GM21529 (cell line): ENCODE data around the gene AP5Z1.

ENCODE experiments used
- ATAC-seq: cut with Tn5 transposase; IDR thresholded peaks from one replicate; pipeline ENCODE4 v1.9.1; 2021; ENCODE audit not compliant: unreplicated experiment

The AP5Z1 gene

DNA sequence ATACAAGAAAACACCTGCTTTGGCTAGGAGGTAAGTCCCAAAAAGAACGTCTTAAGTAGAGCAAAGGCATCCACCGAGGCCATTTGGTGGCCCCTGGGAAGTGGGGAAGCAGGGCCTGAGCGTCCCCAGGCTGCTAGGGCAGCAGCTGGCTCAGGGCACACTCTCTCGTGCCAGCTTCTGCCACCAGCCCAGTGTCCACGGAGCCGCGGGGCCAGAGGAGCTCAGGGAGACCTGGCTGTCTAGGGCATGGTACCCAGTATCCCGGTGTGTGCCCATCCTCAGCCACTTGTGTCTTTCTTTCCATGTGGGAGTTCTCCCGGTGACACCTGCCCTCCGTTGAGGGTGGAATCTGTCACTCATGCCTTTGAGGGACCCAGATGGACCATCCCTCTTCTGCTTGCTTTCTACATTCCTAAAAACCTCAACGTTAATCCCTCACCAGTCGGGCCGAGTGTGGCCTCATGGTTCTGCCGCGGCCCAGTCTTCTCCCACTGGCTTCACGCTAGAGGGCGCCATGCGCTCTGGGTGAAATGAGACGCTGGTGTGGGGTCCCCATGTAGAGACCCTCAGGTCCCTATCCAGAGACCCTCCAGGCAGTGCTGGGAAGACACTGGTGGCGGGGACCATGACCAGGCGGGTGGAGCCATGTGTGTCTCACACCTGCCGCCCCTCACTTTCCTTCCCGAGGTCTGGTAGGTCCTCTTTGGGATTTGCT is 9.5 kb upstream of the AP5Z1 start:
- ATAC-seq: no peak

DNA sequence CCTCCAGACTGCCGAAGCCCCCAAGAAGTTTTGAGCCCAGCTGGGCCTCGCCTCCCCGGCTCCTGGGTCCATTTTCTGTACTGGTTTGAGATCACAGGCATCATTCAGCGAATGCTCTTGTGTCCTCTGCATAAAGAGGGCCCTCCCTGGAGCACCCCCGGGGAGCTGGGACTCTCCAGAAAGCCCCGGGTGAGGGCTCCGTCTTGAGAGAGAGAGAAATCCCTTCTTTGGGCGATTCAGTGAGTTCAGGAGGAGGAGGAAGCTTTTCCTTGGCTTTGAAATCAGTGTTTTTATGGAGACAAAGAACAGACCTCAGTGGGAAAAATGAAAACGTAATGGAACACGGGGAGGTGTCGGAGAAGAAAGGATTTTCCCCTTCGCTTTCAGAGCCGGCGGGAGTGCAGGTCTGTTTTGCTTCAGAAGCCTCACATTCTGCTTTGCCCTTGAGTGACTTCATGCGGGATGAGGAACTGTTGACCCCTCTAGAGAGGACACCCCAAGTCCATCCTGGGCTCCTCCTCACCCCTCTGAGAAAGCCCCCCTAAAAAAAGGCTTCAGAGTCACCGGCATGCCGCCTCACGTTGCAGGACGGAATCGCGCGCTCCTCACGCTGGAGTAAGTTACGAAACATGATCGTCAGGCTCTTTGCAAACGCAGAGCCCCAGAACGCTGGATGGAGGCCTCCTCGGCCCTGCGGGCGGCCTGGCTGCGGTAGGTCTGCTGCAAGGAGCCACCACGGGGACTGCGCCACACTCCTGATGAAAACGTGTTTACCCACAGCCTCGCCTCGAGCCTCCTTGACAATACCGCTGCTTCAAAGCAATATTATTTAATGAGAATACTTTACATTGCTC is 8.5 kb upstream of the AP5Z1 start:
- no peak for ATAC-seq

DNA sequence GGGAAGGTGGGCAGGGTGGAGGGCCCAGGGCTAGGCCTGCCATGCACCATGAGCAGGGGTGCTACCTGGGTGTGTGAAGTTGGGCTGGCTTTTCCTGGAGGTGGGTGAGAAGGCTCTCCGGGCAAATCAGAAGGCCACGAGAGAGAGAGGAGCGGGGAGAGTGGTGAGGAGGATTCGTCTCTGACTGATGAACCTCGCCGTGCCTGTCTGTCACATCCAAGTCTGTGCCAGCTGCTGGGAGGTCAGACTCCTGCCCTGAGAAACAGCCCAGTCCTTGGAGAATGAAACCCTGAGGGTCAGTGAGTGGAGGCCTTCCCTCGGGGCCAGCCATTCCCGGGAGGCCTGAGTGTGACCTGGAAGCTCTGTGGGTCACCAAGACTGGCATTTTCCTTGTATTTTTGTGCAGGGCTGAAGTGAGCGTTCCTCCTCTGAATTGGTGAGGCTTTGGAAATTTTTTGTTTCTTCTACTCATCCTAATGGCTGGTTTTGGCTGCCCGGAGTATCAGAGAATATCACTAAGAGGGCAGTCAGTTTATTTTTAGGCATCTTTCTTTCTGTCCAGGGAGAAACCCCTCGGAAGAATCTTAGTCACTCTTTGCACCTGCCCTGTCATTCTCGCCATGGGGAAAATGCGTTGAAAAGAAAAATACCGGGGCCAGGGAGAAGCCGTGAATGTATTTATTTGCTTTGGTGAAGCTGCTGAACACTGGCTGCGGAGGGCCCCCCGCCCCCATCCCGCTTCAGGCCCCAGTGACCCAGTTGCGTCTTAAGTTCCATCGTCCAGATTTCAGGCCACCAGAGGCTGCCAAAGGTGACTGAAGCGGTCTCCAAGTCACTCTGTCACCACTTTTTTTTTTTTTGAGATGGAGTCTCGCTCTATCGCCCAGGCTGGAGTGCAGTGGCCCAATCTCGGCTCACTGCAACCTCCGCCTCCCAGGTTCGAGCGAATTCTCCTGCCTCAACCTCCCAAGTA is 6.5 kb upstream of the AP5Z1 start:
- no peak for ATAC-seq

DNA sequence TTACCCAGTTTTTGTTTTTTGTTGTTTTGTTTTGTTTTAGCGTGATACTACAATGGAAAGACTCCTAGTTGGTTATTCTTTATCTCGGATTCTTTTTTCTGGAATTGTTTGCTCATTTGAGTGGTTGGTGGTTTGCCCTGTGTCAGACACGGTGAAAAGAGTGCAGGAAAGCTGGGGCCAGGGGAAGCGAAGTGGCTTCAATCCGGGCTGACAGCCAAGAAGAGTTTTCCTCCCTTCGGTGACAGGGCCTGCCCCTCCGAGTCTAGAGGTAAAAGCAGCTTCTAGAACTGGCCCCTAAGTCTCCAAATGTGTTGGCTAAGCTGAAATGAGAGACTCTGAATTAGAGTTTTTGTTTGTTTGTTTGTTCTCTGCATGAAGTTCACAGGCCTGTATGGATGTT is 5.7 kb upstream of the AP5Z1 start:
- no peak for ATAC-seq

DNA sequence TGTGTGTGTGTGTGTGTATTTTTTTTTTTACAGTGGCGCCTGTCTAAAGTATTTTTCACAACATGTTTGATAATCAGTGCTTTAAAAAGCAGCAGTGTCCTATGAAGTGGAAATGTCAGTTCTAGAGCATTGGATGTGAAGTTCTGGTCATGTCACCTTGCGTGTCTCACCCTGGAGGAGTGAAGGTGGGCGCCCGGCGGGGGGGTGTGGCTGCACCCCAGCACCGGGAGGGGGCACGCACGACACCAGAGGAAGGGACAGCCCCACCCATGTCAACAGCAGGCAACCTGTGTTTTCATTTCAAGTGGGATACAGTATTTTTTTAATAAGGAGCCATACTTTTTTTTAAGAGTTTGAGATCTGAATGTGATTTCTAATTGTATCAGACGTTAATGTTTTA is 4.5 kb upstream of the AP5Z1 start:
- ATAC-seq: no peak

DNA sequence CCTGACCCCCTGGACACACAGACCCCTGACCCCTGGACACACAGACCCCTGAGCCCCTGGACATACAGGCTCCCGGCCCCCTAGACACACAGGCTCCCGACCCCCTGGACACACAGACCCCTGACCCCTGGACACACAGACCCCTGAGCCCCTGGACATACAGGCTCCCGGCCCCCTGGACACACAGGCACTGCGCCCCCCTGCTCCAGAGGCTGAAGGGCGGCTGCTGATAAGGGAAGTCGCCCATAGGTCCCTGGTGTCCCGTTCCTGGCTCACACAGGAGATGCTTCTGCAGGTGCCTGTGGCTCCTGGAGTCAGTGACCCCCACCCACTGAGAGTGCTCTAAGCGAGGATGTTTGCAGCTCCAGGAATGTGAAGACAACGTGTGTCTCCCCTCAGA is 3.7 kb upstream of the AP5Z1 start:
- ATAC-seq: no peak

DNA sequence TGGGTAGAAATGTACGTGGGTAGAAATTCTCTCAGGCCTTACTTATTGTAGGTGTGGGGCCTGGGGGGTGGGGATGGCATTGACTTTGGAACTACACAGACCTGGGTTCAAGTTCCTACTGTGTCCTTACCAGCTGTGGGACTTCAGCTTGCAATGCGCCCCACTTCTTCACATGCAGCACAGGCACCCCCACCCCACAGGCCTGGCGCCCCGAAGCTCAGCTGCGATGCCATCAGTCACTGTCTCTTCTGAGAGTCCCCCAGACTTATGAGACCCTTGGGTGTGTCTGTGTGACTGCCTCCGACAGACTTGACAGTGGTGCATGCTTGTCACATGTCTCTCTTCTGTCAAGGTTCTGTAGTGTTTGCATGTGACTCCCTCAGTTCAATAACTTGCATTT is 3.1 kb upstream of the AP5Z1 start:
- ATAC-seq: no peak

DNA sequence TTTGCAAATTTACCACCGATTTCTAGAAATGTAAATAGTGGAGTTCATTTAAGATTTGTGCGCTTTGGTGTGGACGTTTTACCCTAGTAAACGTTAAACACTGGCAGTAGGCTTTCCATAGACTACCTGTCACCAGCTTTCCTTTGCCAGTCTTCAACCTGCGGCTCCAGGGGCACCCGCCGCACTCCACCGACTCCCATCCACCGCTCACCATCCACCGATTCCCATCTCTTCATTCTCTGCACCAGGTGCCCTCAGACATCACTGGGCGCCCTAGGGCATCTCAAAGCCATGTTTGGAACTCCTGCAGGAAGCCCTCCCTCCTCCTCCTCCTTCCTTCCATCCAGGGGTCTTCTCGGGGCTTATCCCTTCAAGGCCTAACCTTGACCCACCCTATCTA is 1.4 kb upstream of the AP5Z1 start:
- ATAC-seq: no peak

DNA sequence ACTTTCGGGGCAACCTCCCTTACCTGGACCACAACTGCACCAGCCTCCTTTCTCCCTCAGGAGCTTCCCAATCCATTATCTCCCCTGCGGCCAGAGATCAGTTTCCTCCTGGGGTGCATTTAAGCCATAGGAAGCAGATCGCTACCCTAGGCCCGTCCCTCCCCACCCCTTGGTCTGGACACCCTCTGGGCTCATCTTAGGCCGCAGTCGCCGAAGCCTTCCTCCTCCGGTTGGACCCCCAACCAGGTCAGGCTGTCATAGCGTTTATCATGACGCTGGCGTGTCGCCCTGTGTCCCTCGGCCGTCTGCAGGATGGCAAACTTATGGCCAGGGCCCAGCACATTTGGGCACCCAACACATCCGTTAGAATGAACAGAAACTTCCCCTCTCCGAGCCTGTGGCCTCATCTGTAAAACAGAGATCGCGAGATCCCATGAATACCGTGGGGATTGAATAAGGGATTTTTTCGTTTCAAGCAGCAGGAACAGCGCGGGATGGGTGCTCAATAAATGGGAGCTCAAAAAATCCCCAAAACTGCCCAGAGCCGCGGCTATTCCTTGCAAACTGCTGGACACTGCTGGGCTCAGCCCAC is 669 bp upstream of the AP5Z1 start:
- peak; percentile 26 for ATAC-seq

DNA sequence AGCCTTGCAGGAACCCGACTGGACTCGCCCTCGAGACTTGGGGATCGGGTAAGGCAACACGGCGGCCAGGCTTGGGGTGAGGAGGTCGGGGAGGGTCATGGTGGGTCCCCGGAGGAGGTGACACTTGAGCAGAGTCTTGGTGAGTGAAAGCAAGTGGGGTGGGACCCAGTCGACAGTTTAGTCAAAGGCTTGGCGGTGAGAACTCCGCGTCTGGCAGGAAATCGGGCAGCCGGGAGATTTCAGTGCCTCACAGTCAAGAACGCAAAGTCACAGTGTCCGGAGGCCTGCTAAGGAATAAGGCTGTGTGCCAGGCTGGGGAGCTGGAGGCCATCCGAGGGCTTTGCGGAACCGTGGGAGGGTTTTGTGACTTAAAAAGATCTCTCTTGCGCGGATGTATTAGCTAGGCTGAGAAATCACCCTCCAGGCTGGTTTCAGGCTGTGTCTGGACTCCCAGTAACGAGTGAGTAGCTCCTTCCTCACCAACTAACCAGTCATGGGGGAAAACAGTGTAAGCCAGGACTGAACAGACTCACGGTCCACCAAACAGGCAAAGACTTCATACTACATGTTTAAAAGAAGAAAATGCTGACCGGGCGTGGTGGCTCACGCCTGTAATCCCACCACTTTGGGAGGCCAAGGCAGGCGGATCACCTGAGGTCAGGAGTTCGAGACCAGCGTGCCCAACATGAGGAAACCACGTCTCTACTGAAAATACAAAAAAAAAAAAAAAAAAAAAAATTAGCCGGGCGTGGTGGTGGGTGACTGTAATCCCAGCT is 613 bp downstream of the AP5Z1 start:
- peak; percentile 21 for ATAC-seq

DNA sequence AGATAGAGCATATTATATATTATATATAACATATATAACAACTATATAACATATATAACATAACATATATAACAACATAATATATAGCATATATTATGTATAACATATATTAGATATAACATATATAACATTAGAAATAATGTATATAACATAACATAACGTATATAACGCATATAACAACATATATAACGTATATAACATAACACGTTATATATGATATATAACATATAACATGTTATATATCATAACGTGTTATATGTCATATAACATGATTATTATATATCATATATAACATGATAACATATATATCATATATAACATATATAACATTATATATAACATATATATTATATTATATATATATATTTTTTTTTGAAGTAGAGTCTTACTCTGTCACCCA is 3.7 kb downstream of the AP5Z1 start:
- ATAC-seq: no peak

DNA sequence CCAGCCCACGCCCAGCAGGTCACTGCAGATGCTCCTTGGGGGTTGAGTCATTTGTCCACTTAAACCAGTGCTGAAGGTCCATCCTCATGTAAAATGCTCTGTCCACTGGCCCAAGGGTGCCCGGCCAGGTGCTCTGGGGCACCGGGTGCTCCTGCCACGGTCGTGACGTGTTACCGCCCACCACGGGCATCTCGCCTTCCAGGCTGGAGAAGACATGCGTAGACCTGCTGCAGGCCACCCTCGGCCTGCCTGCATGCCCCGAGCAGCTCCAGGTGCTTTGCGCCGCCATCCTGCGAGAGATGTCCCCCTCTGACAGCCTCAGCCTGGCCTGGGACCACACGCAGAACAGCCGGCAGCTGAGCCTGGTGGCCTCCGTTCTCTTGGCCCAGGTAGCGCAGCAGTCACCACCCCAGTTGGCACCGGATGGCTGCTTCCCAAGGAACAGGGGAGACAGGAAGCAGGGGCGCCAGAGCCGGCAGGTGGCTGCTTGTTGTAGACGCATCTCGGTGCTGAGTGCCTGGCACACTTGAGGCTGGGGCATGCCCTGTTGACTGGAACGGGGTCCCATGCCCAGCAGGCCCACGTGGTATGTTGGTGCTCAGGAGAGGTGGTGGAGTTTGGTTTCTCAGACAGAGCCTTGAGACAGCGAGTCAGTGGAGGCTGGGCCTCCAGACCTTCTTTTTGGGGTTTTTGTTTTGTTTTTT is 6.1 kb downstream of the AP5Z1 start:
- ATAC-seq: no peak

DNA sequence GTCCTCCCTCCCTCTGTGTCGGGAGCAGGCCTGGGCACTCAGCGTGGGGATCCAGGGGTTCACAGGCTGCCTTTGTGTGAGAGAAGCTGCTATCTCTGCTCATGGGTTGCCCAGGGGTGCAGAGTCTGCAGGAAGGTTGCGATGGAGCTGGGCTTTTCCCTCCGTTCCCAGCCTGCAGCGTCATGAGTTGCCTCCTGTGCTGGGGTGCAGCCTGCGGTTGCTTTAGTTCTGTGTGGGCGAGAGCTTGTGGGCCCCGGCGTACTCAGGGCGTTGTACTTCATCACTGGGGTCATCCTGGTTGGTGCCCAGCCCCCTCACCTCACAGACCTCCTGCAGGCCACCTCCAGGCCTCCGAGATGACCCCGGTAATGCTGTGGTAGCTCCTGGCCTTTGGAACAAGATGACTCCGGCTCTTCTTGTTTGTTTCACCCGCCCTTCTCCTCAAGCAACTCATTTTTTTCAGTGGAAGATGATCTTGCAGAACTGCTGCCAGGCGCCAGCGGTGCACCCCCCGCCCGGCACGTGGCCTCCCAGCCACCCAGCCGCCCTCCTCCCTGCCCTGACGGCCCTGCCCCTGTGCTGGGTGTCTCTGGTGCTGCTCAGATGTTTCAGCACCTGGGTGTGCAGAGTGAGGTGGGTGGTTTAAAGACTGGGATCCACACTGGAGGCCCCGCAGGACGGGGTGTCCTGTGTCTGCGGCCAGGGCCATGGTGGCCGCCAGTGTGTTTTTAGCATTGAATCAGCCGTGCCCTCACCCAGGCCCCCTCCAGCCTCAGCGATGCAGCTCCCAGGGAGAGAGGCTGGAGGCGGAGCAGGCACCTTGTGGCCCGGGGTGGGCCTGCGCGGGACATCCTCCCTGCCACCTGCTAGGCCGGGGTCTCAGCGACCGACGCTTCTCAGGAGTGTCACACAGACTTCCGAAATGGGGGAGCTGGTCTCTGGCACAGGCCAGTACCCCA is 7.2 kb downstream of the AP5Z1 start:
- no peak for ATAC-seq

DNA sequence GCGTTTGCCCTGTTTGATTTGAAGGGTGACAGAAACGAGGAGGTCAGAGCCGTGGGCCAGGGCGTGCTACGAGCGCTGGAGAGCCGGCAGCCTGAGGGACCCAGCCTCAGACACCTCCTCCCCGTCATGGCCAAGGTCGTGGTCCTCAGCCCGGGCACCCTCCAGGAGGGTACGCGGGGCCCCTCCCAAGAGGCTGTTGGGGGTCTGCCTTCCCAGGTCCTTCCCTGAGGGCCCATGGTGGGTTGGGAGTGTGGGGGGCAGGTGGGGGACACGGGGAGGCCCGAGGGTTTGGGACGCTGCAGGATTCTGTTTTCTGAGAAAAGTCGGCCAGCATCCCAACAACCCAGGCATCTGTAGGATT is 7.8 kb downstream of the AP5Z1 start:
- ATAC-seq: no peak

DNA sequence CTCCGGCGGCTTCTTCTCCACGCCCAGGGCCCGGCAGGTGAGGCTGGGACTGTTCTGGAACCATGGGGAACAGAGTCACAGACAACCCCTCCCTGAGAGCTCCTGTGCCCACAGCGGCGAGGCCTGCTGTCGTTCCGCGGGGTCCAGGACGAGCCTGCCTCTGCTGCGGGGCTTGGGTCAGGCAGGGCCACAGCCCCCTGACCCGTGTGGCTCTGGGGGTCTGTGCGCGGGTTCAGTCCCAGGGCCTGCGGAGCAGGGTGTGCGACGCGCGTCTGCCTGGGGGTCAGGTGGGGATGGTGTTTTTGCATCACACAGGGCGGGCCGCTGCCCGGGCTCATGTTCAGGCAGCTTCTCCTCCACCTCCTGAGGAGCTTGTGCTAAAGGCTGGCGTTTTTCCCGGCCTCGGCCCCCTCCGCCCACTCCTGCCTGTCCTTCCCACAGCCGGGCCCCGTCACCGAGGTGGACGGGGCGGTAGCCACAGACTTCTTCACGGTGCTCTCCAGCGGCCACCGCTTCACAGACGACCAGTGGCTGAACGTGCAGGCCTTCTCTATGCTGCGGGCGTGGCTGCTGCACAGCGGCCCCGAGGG is 8.4 kb downstream of the AP5Z1 start:
- ATAC-seq: no peak

DNA sequence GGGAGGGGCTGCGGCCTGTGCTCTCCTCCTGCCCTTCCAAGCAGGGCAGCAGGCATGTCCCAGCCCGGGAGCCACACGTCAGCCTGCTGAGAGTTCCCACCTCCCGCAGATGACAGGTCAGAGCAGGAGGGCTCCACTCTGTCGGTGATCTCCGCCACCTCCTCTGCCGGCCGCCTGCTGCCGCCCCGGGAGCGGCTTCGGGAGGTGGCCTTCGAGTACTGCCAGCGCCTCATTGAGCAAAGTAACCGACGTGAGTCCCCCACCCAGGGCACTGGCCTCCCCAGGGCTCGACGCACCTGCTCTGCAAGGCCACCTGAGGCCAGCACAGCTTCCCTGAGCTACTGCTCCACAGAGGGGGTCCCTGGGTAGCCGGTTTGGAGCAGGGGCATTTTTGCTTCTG is 9.4 kb downstream of the AP5Z1 start:
- ATAC-seq: no peak

DNA sequence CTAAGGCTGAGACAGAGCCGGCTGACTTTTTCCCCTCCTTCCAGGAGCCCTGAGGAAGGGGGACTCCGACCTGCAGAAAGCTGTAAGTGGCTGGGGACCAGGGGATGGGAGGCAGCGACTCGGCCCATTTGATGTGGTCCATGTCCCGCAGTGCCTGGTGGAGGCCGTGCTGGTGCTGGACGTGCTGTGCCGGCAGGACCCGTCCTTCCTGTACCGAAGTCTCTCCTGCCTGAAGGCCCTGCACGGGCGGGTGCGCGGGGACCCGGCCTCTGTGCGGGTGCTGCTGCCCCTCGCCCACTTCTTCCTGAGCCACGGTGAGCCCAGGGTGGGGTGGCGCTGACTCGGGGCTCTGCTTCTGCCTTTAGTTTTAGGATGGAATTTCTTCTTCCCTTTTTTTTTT is 9.9 kb downstream of the AP5Z1 start:
- no peak for ATAC-seq

DNA sequence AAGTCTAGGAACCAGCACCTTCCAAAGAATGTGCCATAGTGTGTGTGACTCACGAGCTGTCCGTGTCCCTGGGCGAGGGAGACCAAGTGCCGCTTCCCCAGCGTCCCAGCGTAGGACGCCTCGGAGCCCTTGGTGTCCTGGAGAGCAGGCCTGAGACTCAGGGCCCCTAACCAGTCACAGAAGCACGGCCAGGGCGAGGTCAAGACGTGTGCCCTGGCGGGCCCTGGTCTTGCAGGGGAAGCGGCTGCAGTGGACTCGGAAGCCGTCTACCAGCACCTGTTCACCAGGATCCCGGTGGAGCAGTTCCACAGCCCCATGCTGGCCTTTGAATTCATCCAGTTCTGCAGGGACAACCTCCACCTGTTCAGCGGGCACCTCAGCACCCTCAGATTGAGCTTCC is 10.6 kb downstream of the AP5Z1 start:
- ATAC-seq: no peak
